GM23248 (cell line): Measurements from ENCODE around the gene DAND5.
"Not testable (repeated sequence)": the region's sequence is repeated elsewhere in the genome, so short reads cannot be mapped to it uniquely, and the experiment has no call there.

Source experiments
- EZH2 ChIP-seq: fragments of 200-600 bp; sonication (generic); IDR thresholded peaks from 2 replicates; pipeline ENCODE4 v1.6.1; 2018; ENCODE audit warnings: antibody characterized with exemption, mild to moderate bottlenecking; ENCODE audit not compliant: insufficient read depth, poor library complexity, severe bottlenecking
- EZH2phosphoT487 ChIP-seq: fragments of 200-600 bp; sonication (generic); IDR thresholded peaks from 2 replicates; pipeline ENCODE4 v1.6.1; 2018; ENCODE audit warnings: antibody characterized with exemption, moderate library complexity, mild to moderate bottlenecking, low read depth; ENCODE audit not compliant: insufficient read depth

DNA sequence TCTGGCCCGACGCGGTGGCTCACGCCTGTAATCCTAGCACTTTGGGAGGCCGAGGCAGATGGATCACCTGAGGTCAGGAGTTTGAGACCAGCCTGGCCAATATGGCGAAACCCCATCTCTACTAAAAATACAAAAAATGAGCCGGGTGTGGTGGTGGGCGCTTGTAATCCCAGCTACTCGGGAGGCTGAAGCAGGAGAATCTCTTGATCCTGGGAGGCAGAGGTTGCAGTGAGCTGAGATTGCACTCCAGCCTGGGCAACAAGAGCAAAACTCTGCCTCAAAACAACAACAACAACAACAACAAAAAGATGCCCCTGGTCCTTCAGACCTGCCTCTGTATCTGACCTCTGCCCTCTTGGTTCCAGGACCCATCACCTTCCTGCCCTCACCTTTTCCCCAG, 13.8 kb upstream of the DAND5 start:
- not testable (repeated sequence) for TF ChIP-seq EZH2phosphoT487, EZH2
